Kidney epithelial cell (primary cell): Measurements from ENCODE around the gene ERC2. TPM values are rescaled to one million over a fixed set of nuclear protein-coding genes. Genes with fewer than 3 reads are reported as not detected.

Experiments
- DNase-seq: peaks from one replicate; pipeline ENCODE4 v3.0.0-alpha.2; 2010; ENCODE audit warnings: low read depth
- H3K27me3 ChIP-seq: 2 replicates; pipeline ENCODE4 v1.6.0; 2011; ENCODE audit warnings: low read length; ENCODE audit not compliant: control insufficient read depth, insufficient read depth
- H3K36me3 ChIP-seq: 2 replicates; pipeline ENCODE4 v1.5.1; 2011; ENCODE audit warnings: low read length; ENCODE audit not compliant: control insufficient read depth, insufficient read depth
- H3K4me3 ChIP-seq: 2 replicates; pipeline ENCODE4 v1.5.1; 2011; ENCODE audit warnings: low read depth, mild to moderate bottlenecking, control low read depth, low read length
- CTCF ChIP-seq: IDR thresholded peaks from 2 replicates; pipeline ENCODE4 v1.5.1; 2011; ENCODE audit warnings: mild to moderate bottlenecking, moderate library complexity, low read length, control low read depth, inconsistent platforms; ENCODE audit not compliant: insufficient read depth, poor library complexity, severe bottlenecking
- total RNA-seq: library from RNA; depleted of rRNA; stranded (reverse); fragments of >200 nt; gene quantifications from 2 replicates; pipeline ENCODE4 v1.2.3, GENCODE V29; 2015

The ERC2 gene
- total RNA-seq, 1 donor from 2014 or later: 17.0 TPM

- no peaks in the 10 kb centered on the region for H3K36me3 ChIP-seq
- DNase-seq: no peak
- H3K27me3 ChIP-seq: no peaks in the 10 kb centered on the region
- no peak overlapping the region for H3K4me3 ChIP-seq
- TF ChIP-seq CTCF: no peak
These were observed 769.4 kb downstream of the ERC2 start for GRCh38 chr3:55698831-55699230.

DNA sequence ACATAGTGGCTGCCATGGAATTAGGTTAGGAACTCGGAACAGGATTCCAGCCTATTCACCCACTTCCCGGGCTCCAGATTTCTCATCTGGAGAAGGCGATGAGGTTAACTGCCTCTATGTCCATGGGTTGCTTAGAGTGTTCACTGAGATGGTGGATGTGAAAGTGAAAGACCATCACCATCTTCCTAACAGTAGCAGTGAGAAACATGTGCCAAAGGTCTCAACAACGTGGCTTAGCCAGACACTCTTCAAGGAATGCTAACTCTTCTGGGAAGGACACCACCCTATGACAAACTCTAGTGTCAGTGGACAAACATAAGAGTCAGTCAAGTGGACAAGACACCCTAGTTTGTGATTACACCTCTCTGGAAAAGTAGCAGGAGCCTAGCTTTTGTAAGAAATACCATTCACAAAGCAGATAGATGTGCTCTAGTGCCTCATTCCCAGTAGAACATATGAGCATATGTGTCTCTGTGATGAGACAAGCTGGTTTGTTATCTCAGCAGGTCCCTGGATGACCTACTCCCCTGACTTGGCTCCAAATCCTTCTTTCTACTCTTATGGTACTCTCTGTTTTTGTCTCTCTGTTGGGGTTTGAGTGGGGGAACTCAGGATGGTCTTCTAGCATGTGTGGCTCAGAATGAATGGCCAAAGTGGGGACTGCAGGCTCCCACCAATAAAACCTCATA, 770.9 kb downstream of the ERC2 start:
- Histone ChIP-seq H3K4me3 (no peak overlapping the region), H3K27me3 (no peaks in the 10 kb centered on the region), H3K36me3 (no peaks in the 10 kb centered on the region)
- no peak for TF ChIP-seq CTCF
- DNase-seq: no peak

DNA sequence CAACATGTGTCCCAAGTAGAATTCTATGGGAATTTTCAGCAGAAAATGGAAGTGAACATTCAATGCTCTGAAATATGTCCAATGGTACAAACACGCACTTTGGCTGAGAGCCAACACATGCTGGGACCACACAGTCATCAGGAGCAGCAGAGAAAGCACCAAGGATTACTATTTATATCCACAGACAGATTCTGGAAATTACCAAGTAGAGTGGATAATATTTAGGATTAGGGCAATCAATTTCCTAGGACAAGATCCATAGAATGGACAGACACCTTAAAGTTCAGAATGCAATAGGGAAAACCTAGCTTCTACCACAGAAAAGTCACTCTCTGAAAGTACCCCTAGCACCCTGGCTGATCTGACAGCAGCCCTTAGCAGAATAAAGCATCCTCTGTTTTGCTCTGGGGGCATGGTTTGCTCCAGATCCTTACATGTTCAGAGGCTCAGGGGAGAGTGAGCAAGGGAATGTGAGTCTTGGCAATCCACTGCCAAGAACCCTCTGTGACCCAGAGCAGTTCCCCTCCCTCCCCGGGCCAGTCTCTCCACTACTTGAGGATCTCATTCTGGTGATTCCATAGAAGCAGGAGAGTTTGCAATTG, 775.2 kb downstream of the ERC2 start:
- Histone ChIP-seq H3K36me3 (no peaks in the 10 kb centered on the region), H3K27me3 (no peaks in the 10 kb centered on the region), H3K4me3 (no peak overlapping the region)
- DNase-seq: no peak
- no peak for TF ChIP-seq CTCF

DNA sequence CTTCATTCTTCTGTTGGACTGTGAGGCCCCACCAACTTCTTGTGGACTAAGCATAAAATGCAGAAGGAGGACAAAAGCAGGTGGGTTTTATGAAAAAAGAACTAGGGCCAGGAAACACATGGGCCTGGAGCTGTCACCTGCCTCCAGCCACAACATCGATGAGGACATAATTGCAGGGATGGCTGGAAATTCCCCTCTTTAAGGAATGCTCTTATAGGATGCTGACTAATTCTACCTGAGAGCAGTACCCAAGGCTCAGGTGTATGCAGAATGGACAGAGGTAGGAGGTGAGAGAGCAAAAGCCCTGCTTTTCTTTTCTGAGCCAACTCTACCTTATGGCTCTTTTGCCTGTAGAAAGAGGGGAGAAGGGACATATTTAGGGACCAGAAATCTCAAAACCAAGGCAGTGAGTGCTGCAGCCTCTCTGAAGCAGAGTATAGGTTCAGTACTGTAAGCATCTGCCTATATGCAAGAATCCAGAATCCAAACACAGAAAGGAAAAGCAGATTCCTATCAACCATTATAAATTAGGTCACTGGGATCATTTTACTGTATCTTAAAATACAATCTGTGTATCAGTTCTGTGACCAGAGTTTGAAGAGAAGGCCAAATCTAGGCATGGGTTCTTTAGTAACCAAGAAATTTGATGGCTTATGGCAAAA, 775.8 kb downstream of the ERC2 start:
- Histone ChIP-seq H3K4me3 (no peak overlapping the region), H3K36me3 (no peaks in the 10 kb centered on the region), H3K27me3 (no peaks in the 10 kb centered on the region)
- DNase-seq: no peak
- TF ChIP-seq CTCF: no peak

DNA sequence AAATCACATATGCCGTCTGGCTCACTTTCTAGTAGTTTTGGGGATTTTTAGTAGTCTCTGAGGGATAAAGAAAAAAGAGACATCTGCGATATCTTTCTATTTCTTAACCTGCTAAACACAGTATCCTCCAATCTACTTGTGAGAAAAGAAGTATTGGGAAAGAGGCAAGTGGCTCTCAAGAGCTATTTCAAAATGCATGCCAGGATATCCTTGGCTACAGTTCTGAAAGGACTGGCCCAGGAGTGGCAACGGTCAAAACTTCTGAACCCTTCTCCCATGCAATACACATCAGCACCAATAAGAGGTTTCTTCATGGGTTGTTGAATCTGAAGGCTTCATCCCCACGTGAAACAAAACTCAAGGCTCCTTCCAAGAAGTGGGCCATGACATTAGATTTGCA, 777.1 kb downstream of the ERC2 start:
- Histone ChIP-seq H3K27me3 (no peaks in the 10 kb centered on the region), H3K36me3 (no peaks in the 10 kb centered on the region), H3K4me3 (no peak overlapping the region)
- no peak for DNase-seq
- TF ChIP-seq CTCF: no peak
